Activated CD8-positive, alpha-beta T cell treated with anti-CD3 and anti-CD28 coated beads for 36 hours (primary cell): Measurements from ENCODE around the gene SVIL. TPM values are rescaled to one million over a fixed set of nuclear protein-coding genes. Genes with fewer than 3 reads are reported as not detected.

Experiments used
- ATAC-seq: fragments of 200-7000 bp; cut with Tn5 transposase; one replicate; pipeline ENCODE4 v1.10.0; 2021; ENCODE audit warnings: mild to moderate bottlenecking, moderate library complexity
- CTCF ChIA-PET: fragments of 350-600 bp; sonication (Branson Sonifier 250); formaldehyde crosslinking; loops from one replicate; lab custom pipeline; 2021; ENCODE audit warnings: antibody characterized with exemption; lab: Charles Lee
- POLR2A ChIA-PET: fragments of 350-600 bp; sonication (Branson Sonifier 250); formaldehyde crosslinking; loops from one replicate; lab custom pipeline; 2021; ENCODE audit warnings: antibody characterized with exemption; lab: Charles Lee
- DNase-seq: peaks from one replicate; pipeline ENCODE4 v3.0.0-alpha.2; 2020
- H3K27ac Mint-ChIP-seq: one replicate; pipeline ENCODE4 v1.8.0; 2021; ENCODE audit warnings: mild to moderate bottlenecking, mixed read lengths
- H3K27me3 Mint-ChIP-seq: one replicate; pipeline ENCODE4 v1.8.0; 2021; ENCODE audit warnings: mixed read lengths
- H3K36me3 Mint-ChIP-seq: one replicate; pipeline ENCODE4 v1.8.0; 2021; ENCODE audit warnings: low read depth, mixed read lengths
- H3K4me1 Mint-ChIP-seq: one replicate; pipeline ENCODE4 v1.8.0; 2021; ENCODE audit warnings: low read depth, mixed read lengths
- H3K4me3 Mint-ChIP-seq: one replicate; pipeline ENCODE4 v1.8.0; 2021; ENCODE audit warnings: mild to moderate bottlenecking, moderate library complexity, mixed read lengths
- H3K9me3 Mint-ChIP-seq: one replicate; pipeline ENCODE4 v1.8.0; 2021; ENCODE audit warnings: mixed read lengths
- intact Hi-C: fragments of 100-400 bp; cut with micrococcal nuclease; formaldehyde crosslinking; loops from one replicate; pipeline ENCODE4 v1.10.0; 2022
- total RNA-seq, 2 experiments: library from RNA; stranded (reverse); gene quantifications; one replicate each; pipeline ENCODE4 v1.2.3, GENCODE V29; 2021
- TF ChIP-seq, protein P1 (sequence below): fragments of 200-600 bp; IDR thresholded peaks from one replicate; pipeline ENCODE4 v1.8.0; 2022; ENCODE audit warnings: antibody characterized with exemption, mild to moderate bottlenecking

Gene SVIL
- total RNA-seq, 2 experiments from 2014 or later = 7.9 to 8.9 TPM

DNA sequence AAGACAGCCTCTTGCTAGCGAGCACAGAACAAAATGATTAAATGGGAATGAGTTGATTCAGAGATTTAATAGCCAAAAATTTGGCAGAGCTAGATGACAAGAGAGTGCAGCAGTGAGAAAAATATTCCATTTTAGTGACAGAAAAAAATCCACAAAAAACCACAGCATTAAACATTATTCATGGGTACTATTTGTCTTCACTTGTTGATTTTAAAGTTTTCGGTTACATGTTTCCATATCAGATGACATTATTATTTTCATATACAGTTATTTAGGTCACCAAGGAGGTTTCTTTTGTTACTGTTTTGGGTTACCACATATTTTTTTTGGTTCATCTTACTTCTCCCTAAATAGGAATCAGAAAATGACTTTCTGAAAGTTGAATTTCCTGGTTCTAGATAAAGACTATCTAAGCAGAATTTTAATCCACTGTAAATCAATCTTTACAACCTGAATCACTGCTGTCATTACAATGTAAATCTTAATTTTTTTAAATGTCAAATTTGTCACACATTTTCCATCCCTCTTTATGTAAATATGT is 87.9 kb downstream of the SVIL start:
- H3K4me3 Mint-ChIP-seq = no peak overlapping the region
- TF ChIP-seq, protein P1, sequence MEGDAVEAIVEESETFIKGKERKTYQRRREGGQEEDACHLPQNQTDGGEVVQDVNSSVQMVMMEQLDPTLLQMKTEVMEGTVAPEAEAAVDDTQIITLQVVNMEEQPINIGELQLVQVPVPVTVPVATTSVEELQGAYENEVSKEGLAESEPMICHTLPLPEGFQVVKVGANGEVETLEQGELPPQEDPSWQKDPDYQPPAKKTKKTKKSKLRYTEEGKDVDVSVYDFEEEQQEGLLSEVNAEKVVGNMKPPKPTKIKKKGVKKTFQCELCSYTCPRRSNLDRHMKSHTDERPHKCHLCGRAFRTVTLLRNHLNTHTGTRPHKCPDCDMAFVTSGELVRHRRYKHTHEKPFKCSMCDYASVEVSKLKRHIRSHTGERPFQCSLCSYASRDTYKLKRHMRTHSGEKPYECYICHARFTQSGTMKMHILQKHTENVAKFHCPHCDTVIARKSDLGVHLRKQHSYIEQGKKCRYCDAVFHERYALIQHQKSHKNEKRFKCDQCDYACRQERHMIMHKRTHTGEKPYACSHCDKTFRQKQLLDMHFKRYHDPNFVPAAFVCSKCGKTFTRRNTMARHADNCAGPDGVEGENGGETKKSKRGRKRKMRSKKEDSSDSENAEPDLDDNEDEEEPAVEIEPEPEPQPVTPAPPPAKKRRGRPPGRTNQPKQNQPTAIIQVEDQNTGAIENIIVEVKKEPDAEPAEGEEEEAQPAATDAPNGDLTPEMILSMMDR = no peak
- H3K27ac Mint-ChIP-seq = no peak overlapping the region
- H3K36me3 Mint-ChIP-seq = peaks cover 18% of the 10 kb centered on the region
- DNase-seq (no peak), ATAC-seq (no peak)
- H3K27me3 Mint-ChIP-seq = no peaks in the 10 kb centered on the region
- no peaks in the 10 kb centered on the region for H3K9me3 Mint-ChIP-seq
- ChIA-PET CTCF (no interaction called here), POLR2A (no interaction called here)
- intact Hi-C loops = no loop called here
- peaks cover 8% of the 10 kb centered on the region for H3K4me1 Mint-ChIP-seq

DNA sequence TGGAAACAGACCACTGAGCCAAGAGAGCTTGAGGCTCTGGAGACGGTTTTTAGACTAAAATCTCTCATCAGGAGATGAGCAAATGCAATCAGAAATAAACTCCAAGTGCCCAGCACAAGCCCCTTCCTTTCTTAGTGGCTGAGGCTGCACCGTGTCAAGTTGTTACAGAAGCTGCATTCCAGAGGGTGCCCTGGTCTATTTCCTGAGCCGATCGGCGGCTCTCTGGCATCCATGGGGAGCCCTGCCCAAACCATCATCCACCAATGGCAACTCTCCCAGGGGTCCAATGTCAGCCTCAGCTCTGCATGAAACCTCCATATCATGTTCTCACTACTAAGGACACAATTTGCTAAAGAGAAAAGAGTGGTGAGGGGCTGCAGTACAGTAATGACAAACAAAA is 89.6 kb downstream of the SVIL start:
- intact Hi-C loops = no loop called here
- TF ChIP-seq, protein P1 = no peak
- H3K9me3 Mint-ChIP-seq = no peaks in the 10 kb centered on the region
- POLR2A ChIA-PET = no interaction called here
- CTCF ChIA-PET = interaction anchor here (1.5 kb wide), 1 partner anchor 10 kb away, joined by 3 read pairs; no protein-coding TSS in a partner anchor
- H3K4me3 Mint-ChIP-seq = no peak overlapping the region
- H3K27ac Mint-ChIP-seq = no peak overlapping the region
- no peak for ATAC-seq
- no peak for DNase-seq
- peaks cover 5% of the 10 kb centered on the region for H3K36me3 Mint-ChIP-seq
- H3K4me1 Mint-ChIP-seq = peaks cover 8% of the 10 kb centered on the region
- no peaks in the 10 kb centered on the region for H3K27me3 Mint-ChIP-seq

DNA sequence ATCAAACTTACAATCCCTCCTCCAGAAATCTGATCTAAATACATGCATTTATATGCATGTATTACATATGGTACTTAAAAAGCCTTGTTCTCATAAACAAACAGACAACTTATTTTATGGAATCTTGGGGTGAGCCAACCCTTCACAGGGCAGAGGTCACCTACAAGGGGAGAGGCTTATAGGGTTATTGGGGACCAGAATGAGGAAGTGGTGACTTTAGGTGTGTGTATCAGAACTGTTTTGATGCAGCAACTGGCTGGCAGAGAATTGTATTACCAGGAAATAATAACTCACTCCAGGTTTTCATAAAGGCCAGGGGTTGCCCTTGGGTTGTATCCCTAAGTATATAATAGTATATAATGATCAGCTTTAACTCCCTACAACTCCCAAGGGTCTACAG is 91.1 kb downstream of the SVIL start:
- ChIA-PET CTCF (interaction anchor here (1.1 kb wide), 1 partner anchor 26 kb away, joined by 3 read pairs; no protein-coding TSS in a partner anchor), POLR2A (no interaction called here)
- intact Hi-C loops = no loop called here
- TF ChIP-seq, protein P1 = no peak
- no peak overlapping the region for H3K4me3 Mint-ChIP-seq
- DNase-seq = no peak
- H3K4me1 Mint-ChIP-seq = peaks cover 8% of the 10 kb centered on the region
- no peak overlapping the region for H3K27ac Mint-ChIP-seq
- H3K27me3 Mint-ChIP-seq = no peaks in the 10 kb centered on the region
- H3K36me3 Mint-ChIP-seq = peaks cover 3% of the 10 kb centered on the region
- ATAC-seq = no peak
- H3K9me3 Mint-ChIP-seq = no peaks in the 10 kb centered on the region

DNA sequence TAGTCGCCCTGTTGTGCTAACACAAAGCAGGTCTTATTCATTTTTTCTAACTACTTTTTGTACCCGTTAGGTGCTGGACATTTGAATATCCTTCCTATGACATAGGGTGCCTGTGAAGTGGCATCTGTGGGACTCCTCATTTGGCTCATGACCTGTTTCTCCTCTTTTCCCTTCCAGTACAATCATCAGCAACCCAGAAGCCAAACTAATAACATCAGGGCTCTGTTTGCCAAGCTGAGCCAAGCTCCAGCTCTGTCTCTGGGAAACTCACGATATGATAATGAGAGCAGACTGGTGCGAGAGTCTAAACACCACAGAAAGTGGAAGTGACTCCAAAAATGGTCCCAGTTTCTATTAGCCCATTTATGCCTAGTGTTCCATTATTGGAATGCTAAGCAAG is 92.0 kb downstream of the SVIL start:
- ChIA-PET POLR2A (no interaction called here), CTCF (no interaction called here)
- no peaks in the 10 kb centered on the region for H3K4me1 Mint-ChIP-seq
- H3K4me3 Mint-ChIP-seq = no peak overlapping the region
- no peaks in the 10 kb centered on the region for H3K9me3 Mint-ChIP-seq
- intact Hi-C loops = no loop called here
- no peak overlapping the region for H3K27ac Mint-ChIP-seq
- no peak for DNase-seq
- no peaks in the 10 kb centered on the region for H3K36me3 Mint-ChIP-seq
- no peak for ATAC-seq
- no peaks in the 10 kb centered on the region for H3K27me3 Mint-ChIP-seq
- TF ChIP-seq, protein P1 = no peak

DNA sequence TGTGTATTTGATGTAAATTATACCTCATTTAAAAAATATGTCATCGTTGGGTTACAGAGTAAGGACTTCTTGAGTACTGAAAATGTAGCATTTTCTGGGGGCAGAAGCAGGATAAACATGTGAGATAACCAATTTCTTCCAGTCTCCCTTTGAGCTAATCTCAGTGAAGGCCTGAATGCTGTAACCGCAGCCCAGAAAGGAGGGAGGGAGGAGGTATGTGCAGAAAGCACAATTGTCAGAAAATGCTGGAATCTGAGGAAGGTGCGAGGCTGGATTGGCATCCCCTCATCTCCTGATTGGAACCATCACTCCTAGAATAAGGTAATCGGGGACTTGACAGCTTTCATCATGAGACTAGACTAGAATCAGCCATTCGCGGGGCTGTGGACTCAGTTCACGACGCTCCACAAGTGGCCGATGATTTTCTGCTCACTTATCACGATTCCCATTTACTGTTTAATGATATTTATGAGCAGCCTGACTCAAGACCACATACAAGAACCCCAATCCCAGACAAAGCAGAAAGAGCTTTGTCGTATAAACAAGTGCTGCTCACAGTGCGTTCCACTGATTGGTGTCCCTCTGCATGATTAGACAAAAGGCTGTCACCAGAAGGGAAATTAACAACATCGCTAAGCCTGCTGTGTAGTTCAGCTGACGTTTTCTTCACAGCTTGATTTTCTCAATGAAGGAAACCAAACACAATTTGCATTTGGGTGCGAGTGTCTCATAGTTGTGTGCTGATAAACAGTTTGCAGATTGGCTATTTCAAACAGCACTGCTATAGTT is 93.2 kb downstream of the SVIL start:
- H3K4me1 Mint-ChIP-seq = no peaks in the 10 kb centered on the region

More for the DNA sequence above, 93.2 kb downstream of the SVIL start:
- Mint-ChIP-seq H3K27ac (no peak overlapping the region), H3K4me3 (no peak overlapping the region), H3K27me3 (no peaks in the 10 kb centered on the region), H3K36me3 (no peaks in the 10 kb centered on the region), H3K9me3 (no peaks in the 10 kb centered on the region)
- DNase-seq = no peak
- CTCF ChIA-PET = no interaction called here
- POLR2A ChIA-PET = interaction anchor here (0.7 kb wide), 1 partner anchor 712 kb away, joined by 4 read pairs; no protein-coding TSS in a partner anchor
- intact Hi-C loops = no loop called here
- TF ChIP-seq, protein P1 = no peak
- ATAC-seq = no peak
